CD4-positive, alpha-beta T cell treated with Interleukin-6 at 100 ng/mL for 8 hours (primary cell): ENCODE measurements around the gene SLC11A2.
"Not testable (repeated sequence)": the region's sequence is repeated elsewhere in the genome, so short reads cannot be mapped to it uniquely, and the experiment has no call there.

Experiments used
- DNase-seq: peaks from one replicate; pipeline ENCODE4 v3.0.0-alpha.2; 2020; ENCODE audit warnings: mixed read lengths, low spot score

Gene SLC11A2

DNA sequence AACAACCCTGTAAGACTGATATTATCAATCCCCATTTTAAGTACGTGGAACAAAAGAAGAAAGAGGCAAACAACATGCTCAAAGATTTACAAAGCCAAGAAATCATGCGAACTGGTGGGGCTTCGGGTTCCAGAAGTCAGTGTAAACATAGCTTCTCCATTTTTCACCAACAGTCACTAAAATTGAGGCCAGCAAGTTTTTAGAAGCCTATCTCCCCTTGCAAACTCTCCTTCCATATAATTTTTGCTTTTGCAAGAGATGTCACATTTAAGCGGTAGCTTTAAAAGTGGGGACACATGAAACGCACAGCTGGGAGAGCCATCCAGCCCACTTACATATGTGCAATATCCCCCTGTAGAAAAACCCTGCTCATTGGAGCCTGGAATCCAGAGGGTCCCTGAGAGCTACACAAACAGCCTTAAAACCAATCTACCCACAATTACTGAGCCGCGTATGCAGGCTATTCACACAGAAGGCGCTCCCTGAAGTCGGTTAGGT, 797 bp downstream of the SLC11A2 start:
- no peak for DNase-seq

DNA sequence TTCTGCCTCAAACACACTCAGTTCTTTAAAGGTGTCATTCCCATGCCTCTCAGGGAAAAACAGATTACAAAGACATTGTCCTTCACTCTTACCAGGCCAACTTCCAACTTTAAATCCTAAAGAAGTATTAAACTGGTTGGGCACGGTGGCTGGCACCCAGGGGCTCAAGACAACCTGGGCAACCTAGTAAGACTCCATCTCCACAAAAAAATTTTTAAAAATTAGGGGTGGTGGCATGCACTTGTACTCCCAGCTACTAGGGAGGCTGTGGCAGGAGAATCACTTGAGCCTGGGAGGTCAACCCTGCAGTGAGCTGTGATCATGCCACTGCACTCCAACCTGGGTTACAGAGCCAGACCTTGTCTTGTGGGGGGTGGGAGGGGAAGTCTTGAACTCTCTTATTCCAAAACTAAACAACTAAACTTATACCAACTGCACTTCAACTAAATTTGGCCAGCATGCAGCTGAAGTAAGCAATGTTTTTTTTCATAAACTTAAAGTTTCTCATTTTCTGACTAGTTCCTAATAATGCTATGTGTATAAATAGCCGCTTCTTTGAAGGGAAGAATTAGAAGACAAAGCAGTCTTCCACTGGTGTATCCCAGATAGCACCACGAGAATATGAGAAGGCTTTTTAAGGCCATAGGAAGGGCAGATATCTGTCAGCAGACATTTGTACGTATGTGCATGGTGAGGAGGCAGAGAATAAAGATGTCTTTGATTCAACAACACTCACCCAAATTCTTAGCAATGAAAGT, 2.4 kb downstream of the SLC11A2 start:
- no peak for DNase-seq

DNA sequence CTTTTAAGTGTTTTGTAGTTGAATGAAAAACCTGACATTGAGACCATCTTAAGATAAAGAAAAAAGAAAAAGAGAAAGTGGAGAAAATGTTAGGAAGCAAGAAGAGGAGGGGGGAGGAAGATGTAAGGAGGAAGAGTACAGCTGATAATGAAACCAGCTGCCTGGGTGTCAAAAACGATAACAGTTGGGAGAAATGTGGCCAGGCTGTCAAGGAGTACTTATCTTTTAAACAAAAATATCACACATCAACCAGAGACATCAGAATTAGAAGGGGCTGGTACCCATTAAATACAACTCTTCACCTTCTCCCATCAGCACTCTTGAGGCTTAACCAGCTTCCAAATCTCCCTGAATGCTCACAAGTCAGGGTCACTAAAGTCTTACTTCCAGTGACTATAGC, 4.5 kb downstream of the SLC11A2 start:
- DNase-seq: no peak

DNA sequence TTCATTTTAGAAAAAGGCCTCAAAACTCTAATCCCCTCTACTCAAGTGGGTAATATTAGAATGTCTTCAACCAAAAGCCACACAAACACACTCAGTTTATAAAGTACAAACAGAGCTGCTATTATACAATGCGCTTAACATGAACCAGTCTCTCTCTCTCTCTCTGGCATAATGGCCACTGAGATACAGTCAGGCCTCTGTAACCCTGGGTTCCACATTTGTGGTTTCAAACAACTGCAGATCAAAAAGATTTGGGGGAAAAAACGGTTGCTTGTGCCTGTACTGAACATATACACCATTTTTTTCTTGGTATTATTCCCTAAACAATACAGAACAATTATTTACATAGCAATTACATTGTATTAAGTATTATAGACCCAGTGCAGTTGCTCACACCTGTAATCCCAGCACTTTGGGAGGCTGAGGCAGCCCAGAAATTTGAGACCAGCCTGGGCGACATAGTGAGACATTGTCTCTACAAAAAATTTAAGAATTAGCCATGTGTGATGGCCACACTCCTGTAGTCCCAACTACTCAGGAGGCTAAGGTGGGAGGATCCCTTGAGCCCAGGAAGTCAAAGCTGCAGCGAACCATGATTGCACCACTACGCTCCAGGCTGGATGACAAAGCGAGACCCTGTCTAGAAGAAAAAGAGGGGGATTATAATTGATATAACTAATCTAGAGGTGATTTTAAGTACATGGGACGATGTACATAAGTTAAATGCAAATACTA, 5.6 kb downstream of the SLC11A2 start:
- DNase-seq: no peak

DNA sequence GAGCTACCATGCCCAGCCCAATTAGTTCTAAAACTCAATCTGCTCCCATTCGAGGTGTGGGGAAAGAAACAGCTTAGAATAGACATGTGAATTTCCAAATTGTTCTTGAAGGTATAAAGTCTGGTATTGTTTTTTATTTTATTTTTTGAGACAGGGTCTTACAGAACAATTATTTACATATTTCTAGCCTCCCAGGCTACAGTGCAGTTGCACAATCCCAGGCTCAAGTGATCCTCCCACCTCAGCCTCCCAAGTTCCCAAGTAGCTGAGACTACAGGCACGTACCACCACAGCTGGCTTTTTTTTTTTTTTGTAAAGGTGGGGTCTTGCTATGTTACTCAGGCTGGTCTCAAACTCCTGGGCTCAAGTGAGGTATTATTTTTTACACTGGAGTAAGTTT, 6.3 kb downstream of the SLC11A2 start:
- no peak for DNase-seq

DNA sequence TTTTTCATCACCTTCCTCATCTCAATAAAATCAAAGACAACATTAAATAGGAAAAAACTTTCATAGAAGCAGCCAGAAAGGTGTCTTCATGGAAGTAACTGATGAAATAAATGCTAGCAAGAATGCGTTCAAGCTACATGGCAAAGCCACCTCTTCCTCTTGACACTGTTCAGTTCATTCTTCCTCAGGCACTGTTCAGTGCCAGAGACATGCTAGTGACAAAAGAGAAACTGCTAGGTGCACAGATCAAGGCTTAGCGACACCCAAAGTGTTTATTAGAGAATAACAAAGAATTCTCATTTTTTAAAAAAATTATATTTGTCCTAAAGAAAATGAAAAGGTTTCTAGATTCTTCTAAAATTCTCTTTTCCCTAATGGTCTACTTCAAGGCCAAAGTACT, 7.2 kb downstream of the SLC11A2 start:
- no peak for DNase-seq

DNA sequence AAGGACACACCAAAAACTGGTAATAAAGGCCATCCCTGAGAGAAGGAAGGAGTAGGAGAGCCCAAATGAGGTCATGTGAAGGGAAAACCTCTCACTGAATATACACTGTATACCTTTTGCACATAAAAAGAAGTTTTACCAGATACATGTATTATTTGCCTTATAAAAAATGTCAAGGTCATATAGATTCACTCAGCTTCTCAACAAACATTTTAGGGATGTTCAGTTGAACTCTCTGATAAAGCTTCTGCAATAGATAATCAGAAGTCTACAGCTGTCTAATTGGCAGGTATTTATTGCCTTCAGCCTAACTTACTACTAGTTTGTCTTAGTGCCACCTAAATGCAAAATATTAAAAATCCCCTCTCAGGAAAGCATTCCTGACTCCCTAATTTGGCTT, 8.7 kb downstream of the SLC11A2 start:
- no peak for DNase-seq

DNA sequence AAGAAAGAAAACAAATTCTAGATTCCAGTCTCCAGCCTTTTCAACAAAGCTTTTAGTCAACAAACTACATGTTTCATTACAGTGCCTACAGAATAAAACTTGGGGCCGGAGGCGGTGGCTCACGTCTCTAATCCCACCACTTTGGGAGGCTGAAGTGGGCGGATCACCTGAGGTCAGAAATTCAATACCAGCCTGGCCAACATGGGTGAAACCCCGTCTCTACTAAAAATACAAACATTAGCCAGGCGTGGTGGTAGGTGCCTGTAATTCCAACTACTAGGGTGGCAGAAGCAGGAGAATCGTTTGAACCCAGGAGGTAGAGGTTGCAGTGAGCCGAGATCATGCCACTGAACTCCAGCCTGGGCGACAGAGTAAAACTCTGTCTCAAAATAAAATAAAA, 11.7 kb downstream of the SLC11A2 start:
- DNase-seq: not testable (repeated sequence)

DNA sequence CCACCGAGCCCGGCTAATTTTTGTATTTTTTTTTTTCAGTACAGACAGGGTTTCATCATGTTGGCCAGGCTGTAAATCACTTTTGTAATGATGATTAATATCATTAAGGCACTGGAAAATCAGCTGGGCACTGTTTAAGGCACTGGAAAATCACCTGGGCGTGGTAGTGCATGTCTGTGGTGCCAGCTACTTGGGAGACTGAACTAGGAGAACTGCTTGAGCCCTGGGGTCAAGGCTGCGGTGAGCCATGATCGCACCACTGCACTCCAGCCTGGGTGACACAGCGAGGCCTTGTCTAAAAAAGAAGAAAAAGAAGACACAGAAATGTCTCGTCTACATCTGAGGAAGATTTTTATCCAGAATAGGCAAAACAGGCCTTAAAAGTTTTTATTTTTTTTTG, 12.7 kb downstream of the SLC11A2 start:
- DNase-seq: no peak

DNA sequence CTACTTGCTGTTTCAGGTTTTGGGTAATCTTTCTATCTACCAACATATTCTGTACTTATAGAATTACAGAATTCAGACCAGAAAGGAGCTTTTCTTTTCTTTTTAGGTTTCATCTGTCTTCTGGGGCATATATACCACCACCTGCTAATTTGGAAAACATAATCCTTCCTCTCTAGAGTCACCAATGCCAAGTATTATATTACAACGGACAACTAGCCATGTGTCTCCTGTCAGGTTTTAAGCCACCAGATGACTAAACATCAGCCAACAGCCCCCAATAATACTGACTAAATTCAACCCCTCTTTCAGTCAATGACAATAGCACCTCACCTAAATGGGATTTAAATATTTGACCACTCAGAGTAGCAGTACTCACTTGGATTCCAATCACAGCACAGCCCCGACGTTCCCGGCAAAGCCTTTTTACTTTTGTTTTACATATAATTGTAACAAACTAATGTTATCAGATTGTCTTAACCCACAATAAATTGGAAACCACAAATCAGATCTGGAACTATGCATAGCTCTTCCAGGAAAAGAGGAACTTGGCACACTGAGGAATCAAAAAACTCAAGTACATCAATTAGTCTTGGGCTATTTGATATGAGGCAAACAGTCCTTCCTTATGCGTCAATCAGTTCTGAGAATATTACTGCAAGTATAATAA, 13.5 kb downstream of the SLC11A2 start:
- no peak for DNase-seq

DNA sequence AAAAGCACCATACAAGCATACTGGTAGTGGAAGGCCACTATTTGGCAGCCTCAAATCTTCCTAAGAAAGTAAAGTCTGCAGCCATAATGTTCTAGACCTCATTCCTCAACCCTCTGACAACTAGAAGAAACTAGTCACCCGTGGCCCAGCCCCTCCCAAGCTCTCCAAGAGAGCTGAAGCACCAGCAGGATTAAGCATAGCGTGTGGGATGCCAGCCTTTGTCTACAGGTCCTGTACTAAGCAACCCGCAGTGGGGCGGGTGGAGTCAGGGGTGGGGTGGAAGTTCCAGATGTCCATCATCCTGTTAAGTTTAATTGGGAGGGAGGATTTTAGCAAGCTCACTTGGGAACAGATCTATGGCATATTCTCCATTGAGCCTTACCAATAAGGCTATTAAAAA, 14.2 kb downstream of the SLC11A2 start:
- DNase-seq: no peak

DNA sequence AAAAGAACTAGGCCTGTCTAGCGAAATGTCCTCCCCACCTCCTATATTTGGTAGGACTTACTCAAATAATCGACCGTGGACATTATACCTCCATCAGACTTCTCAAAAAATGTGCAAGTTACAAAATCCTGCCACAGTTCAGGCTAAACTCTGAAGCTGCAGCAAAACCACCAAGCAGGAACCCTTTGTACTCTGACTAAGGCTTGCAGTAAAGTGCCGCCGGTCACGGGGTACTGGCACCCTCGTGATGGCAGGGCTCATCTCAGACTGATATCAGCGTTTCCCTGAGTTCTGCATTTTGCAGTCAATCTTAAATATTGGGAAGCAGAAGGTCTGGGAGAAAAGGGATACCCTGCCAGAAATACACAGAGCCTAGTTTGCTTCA, 17.1 kb downstream of the SLC11A2 start:
- DNase-seq: peak; percentile 63

DNA sequence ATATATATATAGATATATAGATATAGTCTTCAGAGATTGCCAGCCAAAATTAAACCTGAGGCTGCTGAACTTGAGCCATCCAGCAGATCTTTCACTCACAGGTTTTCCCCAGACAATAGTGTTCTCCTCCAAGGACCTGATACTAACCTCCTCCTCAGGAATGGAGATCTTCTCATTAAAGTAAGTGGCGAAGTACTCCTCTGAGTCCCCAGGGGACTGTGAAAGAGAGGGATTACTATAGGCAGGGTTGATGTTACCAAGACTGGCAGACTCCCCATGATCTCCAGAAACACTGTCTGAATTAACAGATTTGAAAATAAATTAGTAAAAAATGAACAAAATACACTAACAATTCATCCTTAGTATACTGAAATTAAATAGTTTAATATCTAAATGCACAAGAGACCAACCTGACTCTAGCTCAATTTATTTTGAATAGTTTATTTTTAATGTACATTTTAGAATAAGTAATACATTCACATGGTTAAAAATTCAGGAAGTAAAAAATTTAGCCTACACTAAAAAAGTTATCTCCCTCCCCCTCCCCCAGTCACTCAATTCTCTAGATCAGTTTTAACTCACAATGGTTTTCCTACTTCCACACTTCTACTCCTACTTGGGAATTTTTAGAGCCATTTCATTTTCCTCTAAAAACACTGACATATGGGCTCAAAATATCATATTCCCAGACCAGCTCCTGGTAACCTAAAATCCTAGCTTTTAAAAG, 17.7 kb downstream of the SLC11A2 start:
- DNase-seq: no peak

DNA sequence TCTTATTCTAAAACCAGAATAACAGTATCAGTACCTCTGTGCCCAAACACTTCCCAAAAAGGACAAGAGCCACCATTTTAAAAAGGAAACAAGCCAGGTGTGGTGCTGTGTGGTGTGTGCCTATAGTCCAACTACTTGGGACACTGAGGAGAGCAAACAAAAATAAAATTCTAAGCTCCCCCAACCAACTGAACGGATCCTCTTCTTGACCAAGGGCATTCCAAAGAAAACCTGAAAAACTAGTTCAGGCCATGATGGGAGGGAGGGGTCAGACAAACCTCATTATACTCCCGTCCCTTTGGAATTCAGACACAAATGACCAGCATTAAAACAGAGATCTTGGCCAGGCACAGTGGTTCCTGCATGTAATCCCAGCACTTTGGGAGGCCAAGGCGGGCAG, 20.5 kb downstream of the SLC11A2 start:
- no peak for DNase-seq

DNA sequence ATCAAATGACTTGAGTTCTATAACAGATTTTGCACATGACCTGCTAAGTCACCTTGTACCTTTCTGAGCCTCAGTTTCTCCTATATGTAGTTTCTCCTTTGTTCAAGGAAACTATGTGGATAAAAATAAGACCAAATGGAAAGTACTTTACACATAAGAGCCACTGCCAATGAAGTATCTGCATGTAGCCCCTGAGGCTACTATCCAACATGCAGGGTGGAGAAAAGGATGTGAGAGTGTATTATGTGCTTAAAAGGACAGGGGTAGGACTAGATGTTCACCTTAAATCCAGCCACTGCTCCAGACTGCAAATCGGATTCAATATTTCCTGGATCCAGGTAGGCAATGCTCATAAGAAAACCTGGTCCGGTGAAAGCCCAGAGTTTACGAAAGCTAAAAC, 21.2 kb downstream of the SLC11A2 start:
- no peak for DNase-seq

DNA sequence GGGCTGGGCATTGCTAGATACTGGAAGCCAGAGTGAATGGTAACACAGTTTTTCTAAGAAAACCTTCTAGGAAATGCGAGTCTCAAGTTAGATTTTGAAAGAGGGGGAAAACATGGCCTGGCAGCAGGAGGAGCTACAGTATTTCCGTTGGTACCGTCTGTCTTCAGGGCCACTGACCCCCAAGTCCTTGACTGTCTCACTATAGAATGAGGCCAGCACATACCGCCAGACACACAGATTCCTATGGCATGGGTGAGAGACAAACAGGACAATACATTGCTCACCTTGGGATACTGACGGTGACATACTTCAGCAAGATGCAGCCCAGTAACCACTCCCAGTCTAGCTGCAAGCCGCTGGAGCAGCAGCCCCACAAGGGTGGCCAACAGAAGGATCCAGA, 21.7 kb downstream of the SLC11A2 start:
- DNase-seq: no peak

DNA sequence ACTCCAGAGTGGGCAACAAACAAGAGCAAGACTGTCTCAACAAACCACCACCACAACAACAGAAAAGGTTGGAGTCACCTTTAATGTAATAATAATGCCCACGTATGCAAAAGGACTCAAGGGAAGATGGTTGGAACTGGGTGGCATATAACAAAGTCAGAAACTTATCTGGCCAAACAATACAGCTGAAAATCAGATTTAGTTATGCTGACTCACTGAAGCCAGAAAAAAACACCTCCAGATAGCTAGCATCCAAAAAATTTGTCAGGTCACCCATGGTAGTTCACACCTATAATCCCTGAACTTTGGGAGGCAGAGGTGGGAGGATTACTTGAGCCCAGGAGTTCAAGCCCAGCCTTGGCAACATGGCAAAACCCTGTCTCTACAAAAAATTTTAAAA, 24.4 kb downstream of the SLC11A2 start:
- DNase-seq: no peak

DNA sequence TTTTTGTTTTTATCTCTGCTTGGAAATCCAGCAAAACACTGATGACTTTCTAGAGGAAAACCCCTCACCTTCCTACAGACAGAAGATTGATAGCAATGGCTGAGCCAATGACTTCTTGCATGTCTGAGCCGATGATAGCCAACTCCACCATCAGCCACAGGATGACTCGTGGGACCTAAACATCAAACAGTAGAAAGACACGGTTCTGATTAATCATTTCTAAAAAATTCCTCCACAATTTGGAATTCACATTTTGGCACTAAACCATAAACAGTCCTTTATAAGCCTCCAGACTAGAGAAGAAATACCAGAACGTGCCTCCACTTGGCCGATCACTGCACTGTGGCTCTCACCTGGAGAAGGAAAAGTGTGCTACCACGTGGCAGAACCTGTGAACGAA, 25.9 kb downstream of the SLC11A2 start:
- DNase-seq: no peak

DNA sequence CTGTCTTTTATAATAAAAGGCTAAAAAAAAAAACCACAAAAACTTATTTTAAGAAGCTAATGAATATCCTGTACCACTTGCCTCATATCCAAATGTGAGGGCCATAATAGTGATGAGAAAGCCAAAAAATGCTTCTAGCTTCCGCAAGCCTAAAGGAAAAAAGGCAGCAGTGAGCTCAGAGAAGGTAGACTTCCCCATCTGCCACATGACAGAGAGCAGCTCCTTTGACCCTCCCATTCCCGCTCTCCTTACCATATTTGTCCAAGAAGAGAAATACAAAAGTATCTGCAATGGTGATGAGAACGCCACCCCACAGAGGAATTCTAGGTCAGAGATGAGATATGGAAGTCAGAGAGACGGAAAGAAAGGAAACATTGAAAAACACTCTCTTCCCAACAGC, 27.1 kb downstream of the SLC11A2 start:
- no peak for DNase-seq

DNA sequence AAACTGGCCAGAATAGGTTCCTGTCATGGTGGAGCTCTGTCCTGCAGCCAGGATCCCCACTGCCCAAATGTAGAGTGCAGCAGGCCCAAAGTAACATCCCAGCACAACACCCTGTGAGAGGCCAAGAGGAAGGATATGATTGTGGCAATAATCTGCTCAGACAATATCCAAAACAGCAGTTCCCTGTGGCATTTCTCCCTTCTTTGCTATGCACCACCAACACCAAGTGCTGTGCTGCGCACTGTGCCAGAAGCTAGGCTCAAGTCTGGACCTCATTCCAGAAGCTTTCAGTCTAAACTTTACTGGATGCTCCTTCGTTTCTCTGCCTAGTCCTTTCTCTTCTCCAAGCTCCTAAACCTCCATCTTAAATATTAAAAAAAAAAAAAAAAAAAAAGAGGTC, 33.4 kb downstream of the SLC11A2 start:
- DNase-seq: no peak

DNA sequence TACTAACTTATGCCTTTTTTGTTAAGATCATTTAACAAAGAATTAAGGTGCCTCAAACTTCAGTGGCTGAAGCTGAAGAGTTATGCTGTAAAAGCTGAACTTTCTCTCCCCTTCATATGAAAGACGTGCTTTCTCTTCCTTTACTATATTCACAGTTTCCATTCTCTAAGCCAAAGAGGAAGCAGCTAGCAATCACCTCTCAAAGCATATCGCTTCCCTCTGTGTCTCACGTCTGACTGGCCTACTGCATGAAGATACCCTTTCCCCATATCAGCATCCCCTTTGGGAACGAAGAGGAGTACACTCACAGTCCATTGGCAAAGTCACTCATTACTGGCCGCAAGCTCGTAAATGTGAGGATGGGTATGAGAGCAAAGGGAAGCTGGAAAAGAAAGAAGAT, 34.9 kb downstream of the SLC11A2 start:
- DNase-seq: no peak

DNA sequence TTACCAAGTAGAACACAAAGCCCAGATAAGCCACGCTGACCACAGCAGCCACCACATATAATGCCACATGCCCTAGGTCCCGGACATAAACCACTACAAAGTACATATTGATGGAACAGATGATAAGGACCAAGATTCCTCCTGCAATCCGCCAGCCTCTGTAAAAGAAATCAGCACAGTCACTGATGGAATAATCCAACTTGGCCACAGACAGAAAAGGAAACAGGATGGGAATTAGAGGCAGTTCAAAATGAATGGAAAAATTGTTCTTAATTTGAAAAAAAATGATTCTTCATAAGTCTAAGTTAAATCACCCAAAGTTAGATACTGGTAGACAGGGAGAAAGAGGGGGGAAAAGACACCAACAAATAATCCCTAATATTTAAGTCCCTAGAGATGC, 35.4 kb downstream of the SLC11A2 start:
- DNase-seq: no peak
